GM18873 (cell line): Measurements from ENCODE around the gene CNKSR3.
A peak's percentile ranks its signal among the peaks of the same experiment; 100 is the strongest.
"Not testable (repeated sequence)": the region's sequence is repeated elsewhere in the genome, so short reads cannot be mapped to it uniquely, and the experiment has no call there.

Source experiments
- ATAC-seq: cut with Tn5 transposase; IDR thresholded peaks from one replicate; pipeline ENCODE4 v1.9.1; 2021; ENCODE audit warnings: mild to moderate bottlenecking, moderate library complexity, moderate number of reproducible peaks; ENCODE audit not compliant: unreplicated experiment, low FRiP score

The CNKSR3 gene

DNA sequence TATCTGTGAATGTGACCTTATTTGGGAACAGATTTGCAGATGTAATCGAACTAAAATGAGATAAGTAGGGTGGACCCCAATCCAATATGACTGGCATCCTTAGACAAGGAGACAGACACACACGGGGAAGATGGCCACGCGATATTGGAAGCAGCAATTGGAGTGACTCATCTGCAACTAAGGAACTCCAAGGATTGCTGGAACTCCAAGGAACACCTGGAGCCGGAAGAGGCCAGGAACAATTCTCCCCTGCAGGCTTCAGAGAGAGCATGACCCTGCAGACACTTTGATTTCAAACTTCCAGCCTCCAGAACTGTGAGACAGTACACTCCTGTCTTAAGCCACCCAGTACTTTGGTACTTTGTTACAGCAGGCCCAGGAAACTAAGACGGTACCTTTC lies 19.5 kb upstream of the CNKSR3 start:
- no peak for ATAC-seq

DNA sequence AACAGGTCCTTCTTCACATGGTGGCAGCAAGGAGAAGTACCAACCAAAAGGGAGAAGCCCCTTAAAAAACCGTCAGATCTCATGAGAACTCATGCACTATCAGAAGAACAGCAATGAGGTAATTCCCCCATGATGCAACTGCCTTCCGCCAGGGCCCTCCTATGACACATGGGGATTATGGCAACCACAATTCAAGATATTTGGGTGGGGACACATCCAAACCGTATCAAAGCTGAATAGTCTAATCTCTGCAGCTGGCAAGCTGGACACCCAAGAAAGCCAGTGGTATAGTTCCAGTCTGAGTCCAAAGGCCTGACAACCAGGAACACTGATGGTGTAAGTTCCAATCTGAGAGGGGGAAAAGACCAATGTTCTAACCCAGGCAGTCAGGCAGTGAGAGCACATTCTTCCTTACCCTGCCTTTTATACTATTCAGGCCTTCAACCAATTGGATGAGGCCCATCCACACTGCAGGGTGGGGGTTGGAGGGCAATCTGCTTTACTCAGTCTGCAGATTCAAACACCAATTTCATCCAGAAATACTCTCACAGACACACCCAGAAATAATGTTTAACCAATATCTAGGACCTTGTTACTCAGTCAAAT lies 17.9 kb upstream of the CNKSR3 start:
- no peak for ATAC-seq

DNA sequence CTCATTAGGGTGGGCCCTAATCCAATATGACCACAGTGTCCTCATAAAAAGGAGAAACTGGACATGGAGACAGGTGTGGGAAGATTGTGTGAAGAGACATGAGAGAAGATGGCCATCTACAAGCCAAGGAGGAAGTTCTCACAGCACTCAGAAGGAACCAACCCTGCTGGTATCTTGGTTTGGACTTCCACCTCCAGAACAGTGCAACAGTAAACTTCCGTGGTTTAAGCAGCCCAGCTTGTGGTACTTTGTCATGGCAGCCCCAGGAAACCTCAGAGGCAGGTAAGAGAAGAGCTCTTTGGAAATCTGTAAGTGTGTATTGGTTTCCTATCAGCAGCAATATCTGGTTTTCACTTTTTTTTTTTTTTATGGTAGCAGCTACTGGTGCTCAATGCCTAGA lies 16.5 kb upstream of the CNKSR3 start:
- ATAC-seq: no peak

DNA sequence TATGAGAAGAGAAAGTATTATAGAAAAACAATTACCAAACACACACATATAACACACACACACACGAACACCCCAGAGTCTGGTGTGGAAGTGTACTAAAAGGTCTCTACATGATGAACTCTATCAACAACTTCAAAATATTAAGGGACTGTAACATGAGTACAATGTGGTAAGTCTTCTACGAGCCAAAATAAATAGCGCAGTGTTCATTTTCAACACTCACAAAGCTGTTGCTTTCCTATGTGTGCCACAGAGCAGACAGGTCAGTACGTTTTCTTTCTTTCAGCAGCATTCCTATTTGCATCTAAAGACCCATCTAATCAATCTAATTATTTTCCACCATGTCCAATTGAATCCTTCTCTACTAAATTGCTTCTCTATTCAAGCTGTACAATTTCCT lies 12.1 kb upstream of the CNKSR3 start:
- ATAC-seq: no peak

DNA sequence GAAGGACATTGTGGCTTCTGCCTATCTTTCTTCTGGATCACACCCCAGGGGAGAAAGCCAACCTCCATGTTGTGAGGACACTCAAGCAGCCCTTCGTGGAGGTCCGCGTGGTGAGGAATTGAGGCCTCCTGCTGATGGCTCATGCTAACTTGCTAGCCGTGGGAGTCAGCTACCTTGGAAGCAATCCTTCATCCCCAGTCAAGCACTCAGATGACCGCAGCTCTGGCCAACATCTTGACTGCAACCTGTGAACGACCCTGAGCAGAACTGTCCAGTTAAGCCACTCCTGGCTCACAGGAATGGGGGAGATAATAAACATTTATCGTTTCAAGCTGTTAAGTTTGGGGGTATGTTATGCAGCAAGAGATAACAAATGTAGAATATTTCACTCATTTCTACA lies 10.9 kb upstream of the CNKSR3 start:
- ATAC-seq: no peak

DNA sequence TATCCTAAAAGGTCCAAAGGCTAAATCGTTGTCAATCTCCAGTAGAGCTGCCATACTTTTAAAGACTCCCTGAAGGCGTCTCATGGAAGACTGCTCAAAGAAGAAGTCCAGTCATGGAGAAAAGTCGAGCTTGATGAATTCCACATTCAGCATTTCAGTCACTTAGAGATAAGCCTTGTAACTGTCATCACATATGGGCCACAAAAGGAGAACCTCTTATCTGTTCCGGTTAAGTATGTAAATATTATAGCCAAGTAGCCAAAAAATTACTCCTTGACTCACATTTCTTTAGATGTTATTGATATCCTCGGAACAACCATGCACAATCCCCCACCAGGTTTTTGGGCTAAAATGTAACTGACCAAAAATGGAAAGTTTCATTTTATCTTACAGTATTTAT lies 9.8 kb upstream of the CNKSR3 start:
- ATAC-seq: no peak

DNA sequence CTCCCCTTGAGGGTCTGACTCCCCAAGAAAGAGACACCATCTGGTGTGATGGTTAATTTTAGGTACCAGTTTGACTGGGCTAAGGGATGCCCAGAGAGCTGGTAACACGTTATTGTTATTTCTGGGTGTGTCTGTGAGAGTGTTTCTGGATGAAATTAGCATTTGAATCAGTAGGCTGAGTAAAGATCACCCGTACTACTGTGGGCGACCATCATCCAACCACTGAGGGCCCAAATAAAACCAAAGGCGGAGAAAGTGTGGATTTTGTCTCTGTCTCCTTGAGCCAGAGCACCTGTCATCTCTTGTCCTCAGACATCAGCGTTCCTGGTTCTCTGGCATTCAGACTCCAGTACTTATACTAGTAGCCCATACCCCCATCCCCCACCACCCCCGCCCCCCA lies 7.9 kb upstream of the CNKSR3 start:
- ATAC-seq: no peak

DNA sequence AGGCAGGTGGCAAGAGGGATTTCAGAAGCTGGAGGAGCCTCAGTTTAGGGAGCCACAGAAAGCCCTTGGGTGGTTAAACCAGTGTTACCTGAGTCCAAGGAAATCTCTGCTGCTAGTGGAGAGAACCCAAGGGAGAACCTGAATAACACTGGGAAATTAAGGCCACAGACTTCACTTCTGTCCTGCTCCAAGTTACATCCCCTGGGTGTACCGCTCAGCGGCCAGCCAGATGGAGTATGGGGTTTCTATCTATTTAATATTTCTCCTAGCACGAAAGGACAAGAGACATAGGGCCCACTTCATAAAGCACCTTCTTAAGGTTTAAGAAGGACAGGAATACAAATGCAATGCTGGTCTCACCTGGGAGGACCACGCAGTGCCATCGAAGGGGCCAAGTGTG lies 5.8 kb upstream of the CNKSR3 start:
- ATAC-seq: no peak

DNA sequence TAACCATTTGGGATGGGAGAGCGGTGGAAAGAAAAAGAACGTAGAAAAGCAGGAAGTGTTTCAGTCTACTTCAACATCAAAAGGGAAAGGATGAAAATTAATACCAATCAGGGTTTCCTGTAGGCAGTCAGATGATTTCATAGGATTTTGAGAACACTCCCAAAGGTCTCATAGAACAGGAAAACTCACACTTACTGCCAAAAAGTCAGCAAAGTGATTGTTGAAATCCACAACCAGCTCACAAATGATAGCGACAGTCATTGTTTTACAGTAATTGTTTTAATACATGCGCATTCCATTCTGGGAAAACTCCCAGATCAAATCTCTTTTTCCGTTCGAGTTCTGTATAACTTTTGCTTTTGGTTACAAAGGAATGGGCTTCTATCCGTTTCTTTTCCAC lies 5.3 kb upstream of the CNKSR3 start:
- no peak for ATAC-seq

DNA sequence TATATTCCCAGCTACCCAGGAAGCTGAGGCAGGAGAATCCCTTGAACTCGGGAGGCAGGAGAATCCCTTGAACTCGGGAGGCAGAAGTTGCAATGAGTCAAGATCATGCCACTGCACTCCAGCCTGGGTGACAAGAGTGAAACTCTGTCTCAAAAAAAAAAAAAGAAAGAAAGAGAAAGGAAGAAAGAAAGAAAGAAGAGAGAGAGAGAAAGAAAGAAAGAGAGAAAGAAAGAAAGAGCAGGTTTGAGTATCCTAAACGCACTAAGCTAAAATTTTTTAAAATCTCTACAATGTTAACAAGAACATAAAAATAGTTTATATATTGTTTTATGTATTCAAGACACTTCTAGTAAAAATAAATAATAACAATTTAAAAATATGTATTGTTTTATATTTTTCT lies 4.6 kb upstream of the CNKSR3 start:
- ATAC-seq: not testable (repeated sequence)

DNA sequence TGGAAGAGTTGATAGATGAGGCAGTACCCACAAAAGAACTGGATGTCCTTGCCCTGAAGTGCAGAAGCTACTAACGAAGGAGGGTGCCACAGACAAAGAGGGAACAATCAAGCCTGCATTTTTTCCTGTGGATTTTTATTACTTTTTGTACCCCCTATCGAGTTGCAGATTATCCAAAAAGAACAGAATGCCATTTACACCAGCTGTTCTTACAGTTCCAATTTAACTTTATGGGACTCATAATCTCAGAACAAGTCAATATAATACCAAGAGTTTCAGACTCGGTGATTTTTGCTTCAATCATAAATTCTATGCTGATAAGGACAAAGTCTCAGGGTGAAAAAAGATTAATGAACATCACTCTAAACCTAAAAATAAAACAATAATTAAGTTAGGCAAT lies 4.0 kb upstream of the CNKSR3 start:
- no peak for ATAC-seq

DNA sequence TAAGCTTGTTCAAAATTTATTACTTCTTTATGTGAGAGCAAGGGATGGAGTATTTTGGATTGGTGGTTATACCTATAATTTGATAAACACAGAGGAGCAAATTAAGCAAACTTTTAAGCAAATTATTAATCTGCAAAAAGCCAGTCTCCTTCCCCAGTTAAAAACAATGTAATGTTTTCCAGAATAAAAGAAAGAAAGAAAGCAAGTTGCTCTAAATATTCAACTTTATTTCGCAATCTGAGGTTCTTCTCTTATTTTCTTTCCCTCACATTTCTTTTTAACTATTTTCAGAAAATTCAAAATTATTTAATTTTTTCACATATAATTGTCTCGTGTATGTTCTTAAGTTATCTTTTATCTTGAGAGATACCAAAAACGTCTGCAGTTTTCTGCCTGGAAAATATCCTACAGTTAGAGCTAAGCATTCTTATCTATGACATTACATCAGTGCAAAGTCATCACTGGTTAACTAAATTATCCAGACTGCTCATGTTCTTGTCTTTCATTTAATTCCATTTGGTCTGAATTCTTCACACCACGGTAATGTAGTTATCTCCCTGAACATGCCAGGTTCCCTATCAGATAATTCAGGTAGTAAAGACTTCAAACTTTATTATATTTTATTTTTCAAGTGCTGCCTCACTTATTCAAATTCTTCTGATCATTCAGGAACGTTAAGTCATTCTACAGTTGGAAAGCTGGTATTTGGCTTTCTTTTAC lies 3.3 kb upstream of the CNKSR3 start:
- ATAC-seq: no peak

DNA sequence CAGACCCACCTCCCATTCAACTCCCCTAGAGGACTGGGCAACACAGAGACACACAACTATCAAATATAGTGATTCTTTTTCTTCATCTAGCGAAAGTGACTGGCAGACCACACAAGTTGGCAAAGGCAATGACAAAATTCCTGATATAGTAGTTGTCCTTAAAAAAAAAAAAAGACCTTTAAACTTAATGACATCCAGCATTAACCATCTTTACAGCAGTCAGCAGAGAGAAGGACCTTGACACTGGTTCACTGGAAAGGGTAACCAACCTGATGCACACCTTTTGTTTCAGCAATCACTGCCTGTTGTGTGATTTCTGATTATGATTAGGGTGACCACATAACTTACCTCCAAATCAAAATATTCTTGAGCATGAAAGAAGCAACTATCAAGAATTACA lies 1.7 kb upstream of the CNKSR3 start:
- no peak for ATAC-seq

DNA sequence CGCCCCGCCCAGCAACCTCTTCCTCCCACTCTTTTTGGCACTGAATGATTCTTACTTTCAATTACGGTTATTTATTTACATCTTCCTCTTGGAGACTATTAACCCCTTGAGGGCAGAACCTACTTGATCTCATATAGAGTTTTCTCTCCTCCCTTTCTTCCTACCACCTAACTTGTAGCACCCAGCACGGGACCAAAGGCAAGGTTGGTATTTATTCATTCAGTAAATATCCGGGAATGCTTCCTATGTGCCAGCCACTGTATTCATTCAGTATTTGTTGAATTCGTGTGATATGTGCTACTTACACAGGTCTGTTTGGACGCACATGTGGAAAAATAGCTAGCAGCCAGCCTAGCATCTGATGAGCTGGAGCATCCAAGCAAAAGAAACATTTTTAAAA lies 1.3 kb upstream of the CNKSR3 start:
- ATAC-seq: no peak

DNA sequence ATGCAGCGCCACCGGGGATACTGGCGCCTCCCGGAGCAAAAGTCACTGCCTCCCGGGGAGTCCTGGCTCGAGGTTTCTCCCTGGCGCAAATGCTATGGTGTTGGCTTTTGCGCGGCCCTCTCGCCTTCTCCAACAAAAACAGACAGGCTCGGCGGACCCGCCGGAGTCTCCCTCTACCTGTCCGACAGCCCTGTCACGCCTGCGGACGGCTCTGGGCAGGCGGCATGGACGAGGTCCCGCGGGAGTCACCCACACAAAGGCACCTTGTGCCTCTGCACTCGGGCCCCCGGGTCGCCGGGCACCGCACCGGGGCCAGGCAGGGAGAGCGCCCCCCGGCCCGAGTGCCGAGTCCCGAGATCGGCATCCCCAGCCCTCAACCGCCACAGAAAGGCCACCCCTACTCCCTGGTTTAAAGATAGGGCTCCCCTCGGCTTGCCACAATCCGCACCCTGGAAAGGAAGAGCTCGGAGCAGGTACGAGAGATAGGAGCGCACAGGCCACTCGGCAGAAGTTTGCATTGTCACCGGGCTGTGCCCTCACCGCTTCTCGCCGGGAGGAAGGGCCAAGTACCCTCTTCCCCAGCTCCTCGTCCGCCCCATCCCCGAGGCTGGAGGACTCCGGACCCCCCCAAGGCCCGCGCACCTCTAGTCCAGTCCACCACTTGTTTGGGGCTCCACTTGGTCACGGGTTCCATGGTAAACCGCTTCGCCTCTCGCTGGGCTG lies 903 bp downstream of the CNKSR3 start:
- ATAC-seq: peak; percentile 25

DNA sequence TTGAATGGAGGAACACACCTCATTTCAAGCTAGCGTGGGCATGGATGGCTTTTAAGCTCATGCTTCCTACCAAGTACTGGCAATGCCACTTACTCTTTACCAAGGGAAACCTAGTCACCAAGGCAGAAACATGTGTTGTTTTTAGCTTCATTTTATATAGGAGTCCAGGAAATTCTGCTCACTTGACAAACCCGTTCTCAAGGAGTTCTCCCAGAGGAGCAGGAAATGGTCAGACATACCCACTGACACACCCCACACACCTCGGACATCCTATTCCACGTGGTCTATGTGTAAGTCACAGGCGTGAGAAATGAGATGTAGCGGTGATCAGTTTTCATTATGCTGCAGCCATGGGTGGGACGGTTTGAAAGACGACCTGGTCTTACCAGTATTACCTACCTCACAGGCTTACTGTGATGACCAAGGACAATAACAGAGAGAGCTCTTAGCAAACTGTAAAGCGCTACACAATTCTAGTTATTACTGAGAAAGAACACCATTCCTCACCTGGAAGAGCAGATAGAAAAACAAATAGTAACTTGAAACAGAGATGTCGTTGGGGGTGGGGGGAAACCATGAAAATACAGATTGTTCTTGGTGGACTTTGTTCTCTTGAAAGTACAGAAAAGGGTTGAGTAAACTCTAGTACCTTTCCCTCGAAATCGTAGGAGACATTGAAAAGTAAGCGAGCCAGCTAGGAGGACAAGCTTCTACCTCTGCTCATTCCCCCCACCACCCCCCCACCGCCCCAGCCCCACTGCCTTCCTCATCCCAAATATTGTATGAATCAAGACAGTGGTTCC lies 1.7 kb downstream of the CNKSR3 start:
- ATAC-seq: no peak

DNA sequence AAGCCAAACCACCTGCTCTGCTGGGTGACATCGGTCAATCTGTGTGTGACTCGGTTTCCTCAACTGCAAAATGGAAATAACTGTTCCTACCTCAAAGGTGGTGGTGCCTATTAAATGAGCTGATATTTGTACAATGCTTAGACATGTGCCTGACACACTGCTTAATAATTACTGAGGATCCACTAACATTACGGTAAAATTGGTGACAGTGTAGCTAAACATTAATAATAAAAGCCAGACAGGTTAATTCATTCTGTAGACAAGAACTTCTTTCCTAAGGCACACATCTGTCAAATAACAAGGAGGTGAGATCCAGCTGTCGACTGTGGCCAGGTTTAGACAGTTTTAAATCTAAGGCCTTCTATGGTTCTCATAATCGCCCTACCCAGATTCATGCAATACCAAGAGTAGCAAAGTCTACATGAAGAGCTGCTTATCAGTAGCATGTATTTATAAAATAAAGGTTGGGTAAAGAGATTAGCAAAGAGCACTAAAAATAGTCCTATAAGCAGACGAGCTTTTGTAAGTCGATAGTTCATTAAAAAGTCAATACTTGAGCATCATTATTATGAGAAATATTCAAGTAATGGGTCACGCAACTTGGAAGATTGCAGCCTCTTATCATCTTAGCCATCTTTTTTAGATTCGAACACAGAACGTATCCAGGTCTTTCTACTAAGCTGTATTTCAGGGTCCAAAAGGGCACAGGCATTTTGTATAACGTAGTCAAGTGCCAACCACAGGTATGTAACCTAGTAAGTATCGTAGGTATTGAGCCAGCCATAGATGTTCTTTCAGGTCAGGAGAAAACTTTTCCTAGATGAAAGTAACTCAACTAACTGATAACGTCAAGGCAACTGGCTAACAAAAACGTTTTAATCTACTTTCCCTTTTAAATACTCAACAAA lies 3.2 kb downstream of the CNKSR3 start:
- no peak for ATAC-seq

DNA sequence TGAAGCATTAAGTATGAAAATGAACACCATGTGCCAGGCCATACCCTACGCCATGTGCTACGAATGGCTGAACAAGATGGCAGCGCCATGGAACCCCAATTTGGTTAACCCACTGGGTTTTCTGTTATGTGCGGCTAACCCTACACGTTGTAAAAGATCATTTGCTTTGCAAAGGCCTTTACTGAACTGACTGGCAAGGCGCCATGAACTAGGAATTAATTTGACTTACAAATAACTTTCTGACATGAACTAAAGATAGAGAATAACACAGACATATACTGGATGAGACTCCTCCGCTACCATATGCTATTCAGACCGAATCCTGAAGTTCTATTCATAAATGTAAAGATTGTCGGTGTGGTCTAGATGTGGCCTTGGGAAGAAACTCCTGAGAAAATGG lies 3.9 kb downstream of the CNKSR3 start:
- no peak for ATAC-seq

DNA sequence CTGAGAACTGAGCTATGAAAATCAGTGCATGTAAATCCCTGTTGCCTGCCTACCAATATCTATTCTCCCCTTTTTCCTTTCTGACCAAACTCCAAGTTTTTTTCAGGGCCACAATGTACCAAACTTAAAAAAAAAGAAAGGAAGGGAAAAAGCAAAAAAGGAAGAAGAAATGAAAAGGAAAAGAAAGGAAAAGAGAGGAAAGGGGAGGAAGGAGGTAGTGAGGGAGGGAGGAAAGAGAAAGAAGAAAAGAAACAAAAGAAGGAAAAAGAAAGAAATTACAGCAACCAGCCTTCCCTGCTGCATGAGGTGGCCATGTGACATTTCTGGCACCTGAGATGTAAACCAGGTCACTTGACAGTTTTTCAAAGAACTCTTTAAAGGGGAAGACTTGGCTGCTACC lies 4.4 kb downstream of the CNKSR3 start:
- ATAC-seq: no peak

DNA sequence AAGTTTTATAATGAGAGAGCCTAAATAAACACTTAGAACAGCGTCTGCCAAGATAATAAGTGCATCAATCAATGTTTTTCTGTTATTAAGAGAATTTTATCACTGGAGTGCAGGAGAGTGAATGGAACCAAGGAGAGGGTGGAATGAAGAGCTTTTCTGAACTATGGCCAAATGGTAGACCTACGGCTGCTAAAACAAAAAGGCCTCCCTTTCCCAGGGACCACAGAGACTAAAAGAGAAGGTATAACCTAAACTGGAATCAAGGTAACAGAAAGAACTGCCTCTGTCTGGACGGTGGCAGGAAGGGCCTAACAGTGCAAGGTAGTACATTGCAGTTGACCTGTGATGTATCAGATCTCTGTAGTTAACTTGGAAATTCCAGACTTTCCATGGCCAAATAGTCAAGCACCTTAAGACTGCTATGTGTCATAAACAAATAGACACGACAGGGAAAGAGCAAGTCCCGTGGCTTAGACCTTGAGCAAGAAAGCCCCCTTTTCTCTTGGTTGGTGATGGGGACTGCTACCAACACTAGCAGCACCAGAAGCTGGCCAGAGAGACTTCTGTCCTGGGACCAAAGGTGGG lies 5.5 kb downstream of the CNKSR3 start:
- no peak for ATAC-seq
